ENCODE results near the gene NSUN7.
"Not testable (repeated sequence)": the region's sequence is repeated elsewhere in the genome, so short reads cannot be mapped to it uniquely, and the experiment has no call there.

NSUN7 gene

GRCh38 chr4:40749717-40750460 lies at the start of gene NSUN7:
Gene NSUN7 (plus strand): TSS chr4:40749955. CDS start chr4:40750694, 739 bp downstream.
- DNase-seq (ENCODE audit: low read depth): no peak
- peak within 1 kb of the TSS; percentile 43 for H3K4me3 ChIP-seq (ENCODE audit: low read depth, low read length)

DNA sequence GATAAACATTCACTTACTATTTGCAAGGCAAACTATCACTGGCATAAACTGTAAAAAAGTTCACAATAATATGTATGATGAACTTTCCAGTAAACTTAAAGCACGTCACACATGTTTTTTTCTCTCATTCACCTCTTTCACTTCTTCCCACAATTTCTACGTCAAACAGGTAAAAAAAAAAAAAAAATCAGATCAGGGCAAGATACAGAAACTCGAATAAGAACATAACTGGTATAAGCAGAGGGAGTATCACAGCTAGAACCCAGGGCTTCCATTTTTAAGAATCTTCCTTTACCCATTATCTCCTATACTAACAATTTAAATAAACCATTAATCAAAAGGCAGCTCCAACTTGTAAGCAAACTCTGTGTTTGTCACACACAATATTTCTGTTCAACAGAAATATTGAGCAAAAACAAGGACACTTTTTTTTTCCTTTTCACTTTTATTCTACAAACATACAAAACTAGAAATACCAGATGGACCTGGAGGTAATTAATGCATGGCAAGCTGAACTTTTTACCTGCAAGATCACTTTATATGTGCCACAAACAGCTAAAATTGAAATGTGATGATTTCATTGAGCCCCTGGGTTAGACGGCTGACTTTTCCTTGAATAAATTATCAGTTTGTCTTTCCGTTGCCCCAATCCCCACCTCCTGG lies 47.5 kb upstream of the NSUN7 start:
- no peak overlapping the region for H3K4me3 ChIP-seq (ENCODE audit: low read depth, low read length)
- no peak for DNase-seq (ENCODE audit: low read depth)

- DNase-seq (ENCODE audit: low read depth): no peak
- no peak overlapping the region for H3K4me3 ChIP-seq (ENCODE audit: low read depth, low read length)
Observed at GRCh38 chr4:40702800-40703151, 47.0 kb upstream of the NSUN7 start.

DNA sequence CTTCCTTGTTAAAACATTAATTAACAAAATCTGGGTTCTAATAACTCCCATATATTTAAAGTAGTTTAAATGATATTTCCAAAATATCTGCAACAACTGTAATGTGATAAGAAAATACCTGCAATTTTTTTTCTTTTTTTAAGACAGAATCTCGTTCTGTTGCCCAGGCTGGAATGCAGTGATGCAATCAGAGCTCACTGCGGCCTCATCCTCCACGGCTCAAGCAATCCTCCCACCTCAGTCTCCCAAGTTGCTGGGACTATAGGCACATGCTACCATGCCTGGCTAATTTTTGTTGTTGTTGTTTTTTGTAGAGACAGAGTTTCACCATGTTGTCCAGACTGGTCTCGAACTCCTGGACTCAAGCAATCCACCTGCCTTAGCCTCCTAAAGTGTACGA lies 45.7 kb upstream of the NSUN7 start:
- no peak overlapping the region for H3K4me3 ChIP-seq (ENCODE audit: low read depth, low read length)
- DNase-seq (ENCODE audit: low read depth): no peak

- H3K4me3 ChIP-seq (ENCODE audit: low read depth, low read length): no peak overlapping the region
- DNase-seq (ENCODE audit: low read depth): peak; percentile 40
Observed at GRCh38 chr4:40710484-40711254, 39.1 kb upstream of the NSUN7 start.

DNA sequence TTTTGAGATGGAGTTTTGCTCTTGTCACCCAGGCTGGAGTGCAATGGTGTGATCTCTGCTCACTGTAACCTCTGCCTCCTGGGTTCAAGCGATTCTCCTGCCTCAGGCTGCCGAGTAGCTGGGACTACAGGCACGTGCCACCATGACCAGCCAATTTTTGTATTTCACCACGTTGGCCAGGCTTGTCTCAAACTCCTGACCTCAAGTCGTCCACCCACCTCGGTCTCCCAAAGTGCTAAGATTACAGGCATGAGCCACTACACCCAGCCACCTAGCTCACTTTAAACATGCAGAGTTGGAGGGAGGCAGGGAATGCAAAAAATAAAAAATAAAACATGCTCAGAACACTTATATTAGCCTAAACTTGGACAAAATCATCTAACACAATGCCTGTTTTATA lies 36.8 kb upstream of the NSUN7 start:
- DNase-seq (ENCODE audit: low read depth); H3K4me3 ChIP-seq (ENCODE audit: low read depth, low read length): not testable (repeated sequence)

DNA sequence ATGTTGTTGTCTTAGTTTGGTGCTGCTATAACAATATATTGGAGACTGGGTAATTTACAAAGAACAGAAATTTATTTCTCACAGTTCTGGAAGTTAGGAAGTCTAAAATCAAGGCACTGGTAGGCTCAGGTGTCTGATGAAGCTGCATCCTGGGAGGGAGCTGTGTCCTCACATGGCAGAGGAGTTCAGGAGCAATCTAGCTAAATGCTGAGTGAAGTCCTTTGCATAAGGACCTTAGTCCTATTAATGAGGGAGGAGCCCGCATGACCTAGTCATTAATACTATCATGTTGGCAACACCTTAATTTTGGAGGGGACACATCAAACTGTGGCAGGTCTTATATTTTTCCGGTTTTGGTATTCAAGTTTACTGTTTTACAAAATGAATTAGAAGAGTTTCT lies 36.0 kb upstream of the NSUN7 start:
- no peak overlapping the region for H3K4me3 ChIP-seq (ENCODE audit: low read depth, low read length)
- no peak for DNase-seq (ENCODE audit: low read depth)

GRCh38 chr4:40718586-40718985 lies 31.2 kb upstream of the NSUN7 start:
- no peak overlapping the region for H3K4me3 ChIP-seq (ENCODE audit: low read depth, low read length)
- DNase-seq (ENCODE audit: low read depth): no peak

GRCh38 chr4:40719008-40719623 lies 30.6 kb upstream of the NSUN7 start:
- peak; percentile 14 for DNase-seq (ENCODE audit: low read depth)
- no peak overlapping the region for H3K4me3 ChIP-seq (ENCODE audit: low read depth, low read length)

DNA sequence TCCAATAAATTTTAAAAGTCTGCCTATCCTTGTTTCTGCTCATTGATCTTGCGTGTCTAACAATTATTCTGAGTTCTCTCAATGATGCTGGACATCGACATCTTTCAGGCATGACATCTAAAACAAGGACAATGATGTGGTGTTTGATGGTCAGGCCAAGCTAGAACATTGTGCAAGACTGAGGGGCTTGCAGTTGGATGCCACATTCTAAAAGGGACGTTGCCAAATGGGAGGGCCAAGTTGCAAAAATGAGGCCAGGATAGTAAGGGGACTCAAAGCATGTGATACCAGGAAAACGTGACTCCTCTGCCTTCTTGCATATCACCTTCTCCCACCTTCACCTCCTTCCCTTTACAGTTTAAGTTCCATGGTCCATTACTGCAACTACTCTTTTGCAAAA lies 29.4 kb upstream of the NSUN7 start:
- no peak overlapping the region for H3K4me3 ChIP-seq (ENCODE audit: low read depth, low read length)
- no peak for DNase-seq (ENCODE audit: low read depth)

GRCh38 chr4:40720916-40721315 lies 28.8 kb upstream of the NSUN7 start:
- no peak overlapping the region for H3K4me3 ChIP-seq (ENCODE audit: low read depth, low read length)
- no peak for DNase-seq (ENCODE audit: low read depth)

DNA sequence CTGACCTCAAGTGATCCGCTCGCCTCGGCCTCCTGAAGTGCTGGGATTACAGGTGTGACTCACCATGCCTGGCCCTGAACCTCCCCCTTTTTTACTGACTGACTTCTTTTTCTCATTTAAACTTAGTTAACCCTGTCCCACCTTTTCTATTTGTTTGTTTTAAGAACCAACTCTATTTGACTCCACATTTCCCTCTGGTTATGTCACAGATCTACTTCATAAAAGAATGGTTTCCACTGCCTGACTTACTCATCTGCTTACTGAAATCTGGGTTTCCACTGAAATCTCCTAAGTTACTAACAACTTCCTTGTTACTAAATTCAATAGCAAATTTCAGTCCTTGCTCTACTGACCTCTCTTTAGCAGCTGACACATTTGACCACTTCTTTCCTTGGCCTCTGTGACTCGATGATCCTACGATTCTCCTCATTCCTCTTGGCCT lies 28.0 kb upstream of the NSUN7 start:
- no peak overlapping the region for H3K4me3 ChIP-seq (ENCODE audit: low read depth, low read length)
- no peak for DNase-seq (ENCODE audit: low read depth)

GRCh38 chr4:40722576-40723161 lies 27.1 kb upstream of the NSUN7 start:
- DNase-seq (ENCODE audit: low read depth): no peak
- H3K4me3 ChIP-seq (ENCODE audit: low read depth, low read length): no peak overlapping the region

DNA sequence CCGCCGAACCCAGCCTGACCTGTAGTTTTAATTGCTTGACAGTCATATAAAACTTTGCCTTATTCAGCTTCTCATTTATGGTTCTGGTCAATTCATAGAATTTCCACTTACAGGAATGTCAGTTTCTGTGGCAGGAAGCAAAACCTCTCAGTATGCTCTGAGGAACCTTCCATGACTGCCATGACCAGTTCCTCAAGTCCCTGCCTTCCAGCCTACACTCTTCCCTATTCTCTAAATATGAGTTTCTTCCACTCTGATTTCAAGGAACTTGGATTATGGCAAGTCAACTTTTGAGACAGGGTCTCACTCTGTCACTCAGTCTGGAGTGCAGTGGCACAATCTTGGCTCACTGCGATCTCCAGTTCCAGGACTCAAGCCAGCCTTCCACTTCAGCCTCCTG lies 26.0 kb upstream of the NSUN7 start:
- no peak for DNase-seq (ENCODE audit: low read depth)
- H3K4me3 ChIP-seq (ENCODE audit: low read depth, low read length): no peak overlapping the region

DNA sequence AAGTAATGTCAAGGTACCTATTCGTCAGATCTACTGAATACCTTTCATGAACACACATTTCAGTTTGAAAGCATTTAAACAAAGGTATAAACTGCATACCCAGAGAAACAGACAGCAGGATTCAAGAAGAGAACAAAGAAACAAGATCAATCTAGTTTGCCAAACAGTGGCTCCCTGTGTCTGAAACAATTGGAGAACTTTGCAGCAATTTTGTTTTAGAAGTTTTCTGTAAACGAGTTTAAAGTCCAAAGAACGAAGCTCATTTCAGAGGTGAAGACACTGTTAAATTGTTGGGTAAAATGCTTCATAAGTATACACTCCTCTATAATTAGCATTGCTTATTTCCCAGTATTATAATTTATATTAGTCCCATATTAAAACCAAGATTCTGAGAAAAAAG lies 21.4 kb upstream of the NSUN7 start:
- H3K4me3 ChIP-seq (ENCODE audit: low read depth, low read length): no peak overlapping the region
- DNase-seq (ENCODE audit: low read depth): no peak

GRCh38 chr4:40729555-40729954 lies 20.2 kb upstream of the NSUN7 start:
- H3K4me3 ChIP-seq (ENCODE audit: low read depth, low read length): no peak overlapping the region

DNA sequence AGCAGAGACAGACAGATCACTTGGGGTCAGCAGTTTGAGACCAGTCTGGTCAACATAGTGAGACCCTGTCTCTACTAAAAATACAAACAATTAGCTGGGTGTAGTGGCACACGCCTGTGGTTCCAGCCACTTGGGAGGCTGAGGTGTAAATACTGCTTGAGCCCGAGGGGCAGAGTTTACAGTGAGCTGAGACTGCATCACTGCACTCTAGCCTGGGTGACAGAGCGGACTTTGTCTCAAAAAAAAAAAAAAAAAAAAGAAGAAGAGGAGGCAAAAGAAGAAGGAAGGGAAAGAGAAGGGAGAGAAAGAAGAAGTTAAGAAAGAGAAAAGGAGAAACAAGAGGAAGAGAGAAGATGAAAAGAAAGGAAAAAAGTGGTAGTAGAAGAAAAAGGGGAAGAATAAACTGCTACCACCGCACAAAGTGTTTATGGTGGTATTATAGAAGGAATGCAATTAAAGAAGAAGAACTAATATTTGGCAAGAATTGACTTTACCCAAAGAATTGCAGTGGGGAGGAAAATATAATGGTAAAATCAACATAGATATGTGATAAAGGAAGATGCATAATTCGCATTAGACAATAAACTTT lies 19.6 kb upstream of the NSUN7 start:
- DNase-seq (ENCODE audit: low read depth): no peak
- no peak overlapping the region for H3K4me3 ChIP-seq (ENCODE audit: low read depth, low read length)

More at GRCh38 chr4:40729555-40729954, 20.2 kb upstream of the NSUN7 start:
- DNase-seq (ENCODE audit: low read depth): no peak

- no peak for DNase-seq (ENCODE audit: low read depth)
- no peak overlapping the region for H3K4me3 ChIP-seq (ENCODE audit: low read depth, low read length)
Observed at GRCh38 chr4:40731361-40731760, 18.4 kb upstream of the NSUN7 start.

- H3K4me3 ChIP-seq (ENCODE audit: low read depth, low read length): no peak overlapping the region
- no peak for DNase-seq (ENCODE audit: low read depth)
Observed at GRCh38 chr4:40731792-40732245, 17.9 kb upstream of the NSUN7 start.
